A549 (cell line): Measurements from ENCODE around the gene HOXC11. TPM values are rescaled to one million over a fixed set of nuclear protein-coding genes. Genes with fewer than 3 reads are reported as not detected.
A peak's percentile ranks its signal among the peaks of the same experiment; 100 is the strongest.

ENCODE experiments used
- ATAC-seq, 2 experiments: fragments of 200-7000 bp in 1 of 2; fragments of >200 bp in 1 of 2; cut with Nextera tagmentation in 1 of 2; cut with Tn5 transposase in 1 of 2; 3 replicates each; pipeline versions ENCODE4 v1.8.0 to v1.9.1; 2018 to 2020; ENCODE audit warnings: mild to moderate bottlenecking in 1 of 2, moderate library complexity in 1 of 2
- CTCF ChIA-PET: fragments of 300-600 bp; sonication (Branson Sonifier 250); formaldehyde crosslinking; extraction: SDS; loops from one replicate; lab custom pipeline; 2021; ENCODE audit warnings: antibody characterized with exemption, inconsistent platforms; lab: Yijun Ruan, JAX
- POLR2A ChIA-PET: fragments of 350-600 bp; formaldehyde crosslinking; extraction: SDS; loops from one replicate; lab custom pipeline; 2021; ENCODE audit warnings: antibody characterized with exemption, inconsistent platforms; lab: Yijun Ruan, JAX
- DNase-seq, 2 experiments: peaks; one replicate each; pipeline versions ENCODE4 v3.0.0 to v3.0.0-alpha.2; 2011 to 2016; ENCODE audit warnings: low read depth in 1 of 2, low spot score in 1 of 2
- FAIRE-seq: peaks from 2 replicates; lab custom pipeline; 2011; peaks lifted over from hg19 to GRCh38; lab: Jason Lieb, UNC
- H3K27ac ChIP-seq, 2 experiments: fragments of >200 bp; sonication (Bioruptor Twin); formaldehyde crosslinking; 3 replicates each; pipeline ENCODE4 v1.5.1; 2016 to 2017
- H3K4me1 ChIP-seq: fragments of >200 bp; sonication (Bioruptor Twin); formaldehyde crosslinking; 3 replicates; pipeline ENCODE4 v1.6.1; 2016
- H3K4me2 ChIP-seq: fragments of >200 bp; sonication (Bioruptor Twin); formaldehyde crosslinking; 3 replicates; pipeline ENCODE4 v1.6.1; 2016
- H3K4me3 ChIP-seq: fragments of >200 bp; sonication (Bioruptor Twin); formaldehyde crosslinking; 3 replicates; pipeline ENCODE4 v1.5.1; 2016
- H3K9me3 ChIP-seq: fragments of >200 bp; sonication (Bioruptor Twin); formaldehyde crosslinking; 3 replicates; pipeline ENCODE4 v1.6.1; 2016
- BHLHE40 ChIP-seq: IDR thresholded peaks from 2 replicates; pipeline ENCODE4 v1.6.1; 2012; ENCODE audit warnings: low read depth, low read length, inconsistent platforms
- FOSL2 ChIP-seq, 2 experiments: fragments of 450-650 bp in 1 of 2; fragments of >200 bp in 1 of 2; sonication (Bioruptor Twin) in 1 of 2; formaldehyde crosslinking; IDR thresholded peaks; 2 replicates each; pipeline versions ENCODE4 v1.5.0 to v1.6.1; 2016 to 2020; ENCODE audit warnings: mild to moderate bottlenecking in 1 of 2, moderate library complexity in 1 of 2
- HEYL ChIP-seq: fragments of 250-450 bp; sonication (Bioruptor Pico); IDR thresholded peaks from 2 replicates; pipeline ENCODE4 v1.8.0; 2021; ENCODE audit warnings: mild to moderate bottlenecking, moderate library complexity
- HOXA7 ChIP-seq: fragments of 250-450 bp; sonication (Bioruptor Pico); IDR thresholded peaks from 2 replicates; pipeline ENCODE4 v1.5.0; 2020; ENCODE audit warnings: mild to moderate bottlenecking, moderate library complexity
- JUN ChIP-seq, 2 experiments: fragments of >200 bp; sonication (Bioruptor Twin); formaldehyde crosslinking; IDR thresholded peaks; 2 replicates in 1 of 2; 3 replicates in 1 of 2; pipeline ENCODE4 v1.6.1; 2016 to 2017
- KDM5A ChIP-seq: fragments of 200-600 bp; sonication (generic); IDR thresholded peaks from 2 replicates; pipeline ENCODE4 v1.6.1; 2016; ENCODE audit warnings: antibody characterized with exemption, mild to moderate bottlenecking
- NR3C1 ChIP-seq: fragments of >200 bp; sonication (Bioruptor Twin); formaldehyde crosslinking; IDR thresholded peaks from 3 replicates; pipeline ENCODE4 v1.6.1; 2017
- RCOR1 ChIP-seq: fragments of 150-350 bp; IDR thresholded peaks from 2 replicates; pipeline ENCODE4 v1.6.1; 2014; ENCODE audit warnings: antibody characterized with exemption, low read length, low read depth
- RFX5 ChIP-seq: fragments of 450-650 bp; IDR thresholded peaks from 2 replicates; pipeline ENCODE4 v1.7.1; 2014; ENCODE audit warnings: antibody characterized with exemption, mild to moderate bottlenecking, moderate library complexity
- TFCP2L1 ChIP-seq: fragments of 250-450 bp; sonication (Bioruptor Pico); IDR thresholded peaks from 2 replicates; pipeline ENCODE4 v1.5.0; 2021; ENCODE audit warnings: mild to moderate bottlenecking
- ZFP36 ChIP-seq: fragments of 450-650 bp; IDR thresholded peaks from 2 replicates; pipeline ENCODE4 v1.6.1; 2014; ENCODE audit warnings: borderline replicate concordance; ENCODE audit not compliant: partially characterized antibody
- WGBS: methylation state at CpG from one replicate; pipeline ENCODE4 v1.1.6; 2017; ENCODE audit errors: missing lambda C conversion rate; 5-methylcytosine and 5-hydroxymethylcytosine counted together
- polyA plus RNA-seq, 4 experiments: library from polyadenylated mRNA; depleted of rRNA in 3 of 4; stranded (reverse); fragments of >200 nt; fragmentation: RNase III in 1 of 4; extraction: RNeasy Plus Mini Kit Qiagen cat#74134 plus additional on column Dnase treatment in 1 of 4; gene quantifications; 2 replicates in 3 of 4; 3 replicates in 1 of 4; pipeline ENCODE4 v1.2.3, GENCODE V29; 2011 to 2017
- TF ChIP-seq, protein P1 (sequence below): fragments of 450-650 bp; IDR thresholded peaks from 2 replicates; pipeline ENCODE4 v1.6.1; 2014; ENCODE audit warnings: antibody characterized with exemption
- TF ChIP-seq, protein P2 (sequence below): fragments of 150-350 bp; IDR thresholded peaks from 2 replicates; pipeline ENCODE4 v1.6.1; 2014; ENCODE audit warnings: low read depth, mild to moderate bottlenecking, low read length
- TF ChIP-seq, protein P3 (sequence below): fragments of 250-450 bp; sonication (Bioruptor Pico); IDR thresholded peaks from 2 replicates; pipeline ENCODE4 v1.5.0; 2021; ENCODE audit warnings: mild to moderate bottlenecking, moderate library complexity, borderline replicate concordance
- TF ChIP-seq, protein P4 (sequence below): IDR thresholded peaks from 2 replicates; pipeline ENCODE4 v1.6.1; 2012
- TF ChIP-seq, protein P5 (sequence below): fragments of 200-600 bp; sonication (generic); IDR thresholded peaks from 2 replicates; pipeline ENCODE4 v1.6.1; 2016; ENCODE audit warnings: antibody characterized with exemption, mild to moderate bottlenecking, moderate library complexity
- TF ChIP-seq, protein P6 (sequence below): fragments of >200 bp; sonication (Bioruptor Twin); formaldehyde crosslinking; IDR thresholded peaks from 3 replicates; pipeline ENCODE4 v1.6.1; 2016
- TF ChIP-seq, protein P7 (sequence below): IDR thresholded peaks from 2 replicates; pipeline ENCODE4 v1.6.1; 2012

HOXC11 gene
- polyA plus RNA-seq, 2 of the 4 experiments (the other 2 are of a cell fraction) = 0.45 to 0.58 TPM

DNA sequence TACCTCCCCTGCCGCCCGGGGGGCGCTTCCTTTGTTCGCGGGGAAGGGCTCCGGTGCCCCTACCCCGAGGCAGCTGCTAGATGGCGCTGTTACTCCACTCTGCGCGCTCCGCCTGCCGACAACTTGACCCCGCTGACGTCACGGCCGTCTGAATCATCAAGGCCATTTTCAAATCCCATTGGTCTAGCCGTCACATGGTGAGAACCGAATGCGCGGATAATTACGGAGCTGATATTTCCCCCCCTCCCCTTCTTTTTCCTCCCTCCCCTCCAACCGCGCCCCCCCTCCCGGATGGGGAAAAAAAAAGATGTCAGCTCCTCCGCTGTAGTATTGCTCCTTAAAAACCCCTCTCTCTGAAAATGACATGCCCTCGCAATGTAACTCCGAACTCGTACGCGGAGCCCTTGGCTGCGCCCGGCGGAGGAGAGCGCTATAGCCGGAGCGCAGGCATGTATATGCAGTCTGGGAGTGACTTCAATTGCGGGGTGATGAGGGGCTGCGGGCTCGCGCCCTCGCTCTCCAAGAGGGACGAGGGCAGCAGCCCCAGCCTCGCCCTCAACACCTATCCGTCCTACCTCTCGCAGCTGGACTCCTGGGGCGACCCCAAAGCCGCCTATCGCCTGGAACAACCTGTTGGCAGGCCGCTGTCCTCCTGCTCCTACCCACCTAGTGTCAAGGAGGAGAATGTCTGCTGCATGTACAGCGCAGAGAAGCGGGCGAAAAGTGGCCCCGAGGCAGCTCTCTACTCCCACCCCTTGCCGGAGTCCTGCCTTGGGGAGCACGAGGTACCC is 12.2 kb downstream of the HOXC11 start, which contains the start of gene HOXC10 (continued):
- TF ChIP-seq TFCP2L1 (CRISPR knock-in tag) = no peak
- TF ChIP-seq, protein P1, sequence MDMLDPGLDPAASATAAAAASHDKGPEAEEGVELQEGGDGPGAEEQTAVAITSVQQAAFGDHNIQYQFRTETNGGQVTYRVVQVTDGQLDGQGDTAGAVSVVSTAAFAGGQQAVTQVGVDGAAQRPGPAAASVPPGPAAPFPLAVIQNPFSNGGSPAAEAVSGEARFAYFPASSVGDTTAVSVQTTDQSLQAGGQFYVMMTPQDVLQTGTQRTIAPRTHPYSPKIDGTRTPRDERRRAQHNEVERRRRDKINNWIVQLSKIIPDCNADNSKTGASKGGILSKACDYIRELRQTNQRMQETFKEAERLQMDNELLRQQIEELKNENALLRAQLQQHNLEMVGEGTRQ = peak; percentile 86

DNA sequence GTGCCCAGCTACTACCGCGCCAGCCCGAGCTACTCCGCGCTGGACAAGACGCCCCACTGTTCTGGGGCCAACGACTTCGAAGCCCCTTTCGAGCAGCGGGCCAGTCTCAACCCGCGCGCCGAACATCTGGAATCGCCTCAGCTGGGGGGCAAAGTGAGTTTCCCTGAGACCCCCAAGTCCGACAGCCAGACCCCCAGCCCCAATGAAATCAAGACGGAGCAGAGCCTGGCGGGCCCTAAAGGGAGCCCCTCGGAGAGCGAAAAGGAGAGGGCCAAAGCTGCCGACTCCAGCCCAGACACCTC is 12.7 kb downstream of the HOXC11 start:
- H3K27ac ChIP-seq = peak overlapping the region; percentile 88 to 89; a peak in 5 of 6 replicates
- peak overlapping the region; percentile 98 for H3K4me2 ChIP-seq
- 84% methylated on average over 18 of the region's 21 CpGs for WGBS
- H3K9me3 ChIP-seq = no peaks in the 10 kb centered on the region
- POLR2A ChIA-PET = interaction anchor here (0.6 kb wide), 1 partner anchor 269 kb away, joined by 3 read pairs; no protein-coding TSS in a partner anchor
- H3K4me1 ChIP-seq = peaks cover 29% of the 10 kb centered on the region
- CTCF ChIA-PET = interaction anchor here (0.8 to 5.8 kb wide), 28 partner anchors 8 to 375 kb away, joined by 3 to 171 read pairs (median 8); partner anchors contain the start of genes HOTAIR, HOXC4, HOXC5 and HOXC8
- DNase-seq = no peak
- H3K4me3 ChIP-seq = peak overlapping the region; percentile 60; the same call in 2 of the 3 replicates
- no peak for FAIRE-seq
- no peak for ATAC-seq
- TF ChIP-seq JUN (IDR thresholded peaks at IDR 0.05) (no peak), NR3C1 (no peak), FOSL2 (IDR thresholded peaks at IDR 0.05) (no peak), FOSL2 (CRISPR knock-in tag; IDR thresholded peaks at IDR 0.05) (no peak), RFX5 (no peak), KDM5A (no peak), HEYL (CRISPR knock-in tag) (no peak), HOXA7 (CRISPR knock-in tag) (no peak), ZFP36 (no peak), RCOR1 (no peak), BHLHE40 (no peak)
- TF ChIP-seq, protein P2, sequence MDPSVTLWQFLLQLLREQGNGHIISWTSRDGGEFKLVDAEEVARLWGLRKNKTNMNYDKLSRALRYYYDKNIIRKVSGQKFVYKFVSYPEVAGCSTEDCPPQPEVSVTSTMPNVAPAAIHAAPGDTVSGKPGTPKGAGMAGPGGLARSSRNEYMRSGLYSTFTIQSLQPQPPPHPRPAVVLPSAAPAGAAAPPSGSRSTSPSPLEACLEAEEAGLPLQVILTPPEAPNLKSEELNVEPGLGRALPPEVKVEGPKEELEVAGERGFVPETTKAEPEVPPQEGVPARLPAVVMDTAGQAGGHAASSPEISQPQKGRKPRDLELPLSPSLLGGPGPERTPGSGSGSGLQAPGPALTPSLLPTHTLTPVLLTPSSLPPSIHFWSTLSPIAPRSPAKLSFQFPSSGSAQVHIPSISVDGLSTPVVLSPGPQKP = no peak
- TF ChIP-seq, protein P3, sequence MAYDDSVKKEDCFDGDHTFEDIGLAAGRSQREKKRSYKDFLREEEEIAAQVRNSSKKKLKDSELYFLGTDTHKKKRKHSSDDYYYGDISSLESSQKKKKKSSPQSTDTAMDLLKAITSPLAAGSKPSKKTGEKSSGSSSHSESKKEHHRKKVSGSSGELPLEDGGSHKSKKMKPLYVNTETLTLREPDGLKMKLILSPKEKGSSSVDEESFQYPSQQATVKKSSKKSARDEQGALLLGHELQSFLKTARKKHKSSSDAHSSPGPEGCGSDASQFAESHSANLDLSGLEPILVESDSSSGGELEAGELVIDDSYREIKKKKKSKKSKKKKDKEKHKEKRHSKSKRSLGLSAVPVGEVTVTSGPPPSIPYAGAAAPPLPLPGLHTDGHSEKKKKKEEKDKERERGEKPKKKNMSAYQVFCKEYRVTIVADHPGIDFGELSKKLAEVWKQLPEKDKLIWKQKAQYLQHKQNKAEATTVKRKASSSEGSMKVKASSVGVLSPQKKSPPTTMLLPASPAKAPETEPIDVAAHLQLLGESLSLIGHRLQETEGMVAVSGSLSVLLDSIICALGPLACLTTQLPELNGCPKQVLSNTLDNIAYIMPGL = no peak
- TF ChIP-seq, protein P4, sequence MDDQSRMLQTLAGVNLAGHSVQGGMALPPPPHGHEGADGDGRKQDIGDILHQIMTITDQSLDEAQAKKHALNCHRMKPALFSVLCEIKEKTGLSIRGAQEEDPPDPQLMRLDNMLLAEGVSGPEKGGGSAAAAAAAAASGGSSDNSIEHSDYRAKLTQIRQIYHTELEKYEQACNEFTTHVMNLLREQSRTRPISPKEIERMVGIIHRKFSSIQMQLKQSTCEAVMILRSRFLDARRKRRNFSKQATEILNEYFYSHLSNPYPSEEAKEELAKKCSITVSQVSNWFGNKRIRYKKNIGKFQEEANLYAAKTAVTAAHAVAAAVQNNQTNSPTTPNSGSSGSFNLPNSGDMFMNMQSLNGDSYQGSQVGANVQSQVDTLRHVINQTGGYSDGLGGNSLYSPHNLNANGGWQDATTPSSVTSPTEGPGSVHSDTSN = no peak
- TF ChIP-seq, protein P5, sequence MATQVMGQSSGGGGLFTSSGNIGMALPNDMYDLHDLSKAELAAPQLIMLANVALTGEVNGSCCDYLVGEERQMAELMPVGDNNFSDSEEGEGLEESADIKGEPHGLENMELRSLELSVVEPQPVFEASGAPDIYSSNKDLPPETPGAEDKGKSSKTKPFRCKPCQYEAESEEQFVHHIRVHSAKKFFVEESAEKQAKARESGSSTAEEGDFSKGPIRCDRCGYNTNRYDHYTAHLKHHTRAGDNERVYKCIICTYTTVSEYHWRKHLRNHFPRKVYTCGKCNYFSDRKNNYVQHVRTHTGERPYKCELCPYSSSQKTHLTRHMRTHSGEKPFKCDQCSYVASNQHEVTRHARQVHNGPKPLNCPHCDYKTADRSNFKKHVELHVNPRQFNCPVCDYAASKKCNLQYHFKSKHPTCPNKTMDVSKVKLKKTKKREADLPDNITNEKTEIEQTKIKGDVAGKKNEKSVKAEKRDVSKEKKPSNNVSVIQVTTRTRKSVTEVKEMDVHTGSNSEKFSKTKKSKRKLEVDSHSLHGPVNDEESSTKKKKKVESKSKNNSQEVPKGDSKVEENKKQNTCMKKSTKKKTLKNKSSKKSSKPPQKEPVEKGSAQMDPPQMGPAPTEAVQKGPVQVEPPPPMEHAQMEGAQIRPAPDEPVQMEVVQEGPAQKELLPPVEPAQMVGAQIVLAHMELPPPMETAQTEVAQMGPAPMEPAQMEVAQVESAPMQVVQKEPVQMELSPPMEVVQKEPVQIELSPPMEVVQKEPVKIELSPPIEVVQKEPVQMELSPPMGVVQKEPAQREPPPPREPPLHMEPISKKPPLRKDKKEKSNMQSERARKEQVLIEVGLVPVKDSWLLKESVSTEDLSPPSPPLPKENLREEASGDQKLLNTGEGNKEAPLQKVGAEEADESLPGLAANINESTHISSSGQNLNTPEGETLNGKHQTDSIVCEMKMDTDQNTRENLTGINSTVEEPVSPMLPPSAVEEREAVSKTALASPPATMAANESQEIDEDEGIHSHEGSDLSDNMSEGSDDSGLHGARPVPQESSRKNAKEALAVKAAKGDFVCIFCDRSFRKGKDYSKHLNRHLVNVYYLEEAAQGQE = no peak
- TF ChIP-seq, protein P6, sequence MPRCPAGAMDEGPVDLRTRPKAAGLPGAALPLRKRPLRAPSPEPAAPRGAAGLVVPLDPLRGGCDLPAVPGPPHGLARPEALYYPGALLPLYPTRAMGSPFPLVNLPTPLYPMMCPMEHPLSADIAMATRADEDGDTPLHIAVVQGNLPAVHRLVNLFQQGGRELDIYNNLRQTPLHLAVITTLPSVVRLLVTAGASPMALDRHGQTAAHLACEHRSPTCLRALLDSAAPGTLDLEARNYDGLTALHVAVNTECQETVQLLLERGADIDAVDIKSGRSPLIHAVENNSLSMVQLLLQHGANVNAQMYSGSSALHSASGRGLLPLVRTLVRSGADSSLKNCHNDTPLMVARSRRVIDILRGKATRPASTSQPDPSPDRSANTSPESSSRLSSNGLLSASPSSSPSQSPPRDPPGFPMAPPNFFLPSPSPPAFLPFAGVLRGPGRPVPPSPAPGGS = no peak
- TF ChIP-seq, protein P7, sequence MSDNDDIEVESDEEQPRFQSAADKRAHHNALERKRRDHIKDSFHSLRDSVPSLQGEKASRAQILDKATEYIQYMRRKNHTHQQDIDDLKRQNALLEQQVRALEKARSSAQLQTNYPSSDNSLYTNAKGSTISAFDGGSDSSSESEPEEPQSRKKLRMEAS = no peak
